SIG-M5 (cell line): ENCODE measurements around the gene SLC17A9.

Source experiments
- DNase-seq: peaks from one replicate; lab custom pipeline; 2025; lab: John Stamatoyannopoulos, UW

The SLC17A9 gene

GRCh38 chr20:62969179-62969760, 16.8 kb downstream of the SLC17A9 start:
- DNase-seq = no peak

- no peak for DNase-seq
Observed at GRCh38 chr20:62969939-62970306, 17.4 kb downstream of the SLC17A9 start.

GRCh38 chr20:62970307-62971210, 18.1 kb downstream of the SLC17A9 start:
- no peak for DNase-seq

GRCh38 chr20:62971211-62971949, 18.9 kb downstream of the SLC17A9 start:
- DNase-seq = no peak

GRCh38 chr20:62971950-62972844, 19.7 kb downstream of the SLC17A9 start:
- no peak for DNase-seq

GRCh38 chr20:62972845-62973745, 20.6 kb downstream of the SLC17A9 start:
- no peak for DNase-seq

- DNase-seq = no peak
Observed at GRCh38 chr20:62975251-62975760, 22.8 kb downstream of the SLC17A9 start.

GRCh38 chr20:62975812-62976508, 23.5 kb downstream of the SLC17A9 start:
- no peak for DNase-seq

GRCh38 chr20:62976886-62977285, 24.4 kb downstream of the SLC17A9 start:
- no peak for DNase-seq

GRCh38 chr20:62977613-62978560, 25.4 kb downstream of the SLC17A9 start:
- DNase-seq = no peak

- DNase-seq = no peak
Observed at GRCh38 chr20:62978561-62978943, 26.0 kb downstream of the SLC17A9 start.

GRCh38 chr20:62979310-62979709, 26.8 kb downstream of the SLC17A9 start:
- DNase-seq = no peak

GRCh38 chr20:62979876-62980373, 27.4 kb downstream of the SLC17A9 start:
- no peak for DNase-seq

GRCh38 chr20:62980380-62980960, 28.0 kb downstream of the SLC17A9 start:
- DNase-seq = no peak

GRCh38 chr20:62980970-62981369, 28.5 kb downstream of the SLC17A9 start:
- no peak for DNase-seq

GRCh38 chr20:62982124-62983075, 29.9 kb downstream of the SLC17A9 start:
- DNase-seq = no peak

- DNase-seq = no peak
Observed at GRCh38 chr20:62983210-62983609, 30.7 kb downstream of the SLC17A9 start.
